NCI-H2029 treated with DMSO at 0.1 percent for 48 hours (cell line): ENCODE results near the gene ADAM33.

Experiments used
- DNase-seq: peaks from one replicate; lab custom pipeline; 2025; lab: John Stamatoyannopoulos, UW

Gene ADAM33, protein sequence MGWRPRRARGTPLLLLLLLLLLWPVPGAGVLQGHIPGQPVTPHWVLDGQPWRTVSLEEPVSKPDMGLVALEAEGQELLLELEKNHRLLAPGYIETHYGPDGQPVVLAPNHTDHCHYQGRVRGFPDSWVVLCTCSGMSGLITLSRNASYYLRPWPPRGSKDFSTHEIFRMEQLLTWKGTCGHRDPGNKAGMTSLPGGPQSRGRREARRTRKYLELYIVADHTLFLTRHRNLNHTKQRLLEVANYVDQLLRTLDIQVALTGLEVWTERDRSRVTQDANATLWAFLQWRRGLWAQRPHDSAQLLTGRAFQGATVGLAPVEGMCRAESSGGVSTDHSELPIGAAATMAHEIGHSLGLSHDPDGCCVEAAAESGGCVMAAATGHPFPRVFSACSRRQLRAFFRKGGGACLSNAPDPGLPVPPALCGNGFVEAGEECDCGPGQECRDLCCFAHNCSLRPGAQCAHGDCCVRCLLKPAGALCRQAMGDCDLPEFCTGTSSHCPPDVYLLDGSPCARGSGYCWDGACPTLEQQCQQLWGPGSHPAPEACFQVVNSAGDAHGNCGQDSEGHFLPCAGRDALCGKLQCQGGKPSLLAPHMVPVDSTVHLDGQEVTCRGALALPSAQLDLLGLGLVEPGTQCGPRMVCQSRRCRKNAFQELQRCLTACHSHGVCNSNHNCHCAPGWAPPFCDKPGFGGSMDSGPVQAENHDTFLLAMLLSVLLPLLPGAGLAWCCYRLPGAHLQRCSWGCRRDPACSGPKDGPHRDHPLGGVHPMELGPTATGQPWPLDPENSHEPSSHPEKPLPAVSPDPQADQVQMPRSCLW

DNA sequence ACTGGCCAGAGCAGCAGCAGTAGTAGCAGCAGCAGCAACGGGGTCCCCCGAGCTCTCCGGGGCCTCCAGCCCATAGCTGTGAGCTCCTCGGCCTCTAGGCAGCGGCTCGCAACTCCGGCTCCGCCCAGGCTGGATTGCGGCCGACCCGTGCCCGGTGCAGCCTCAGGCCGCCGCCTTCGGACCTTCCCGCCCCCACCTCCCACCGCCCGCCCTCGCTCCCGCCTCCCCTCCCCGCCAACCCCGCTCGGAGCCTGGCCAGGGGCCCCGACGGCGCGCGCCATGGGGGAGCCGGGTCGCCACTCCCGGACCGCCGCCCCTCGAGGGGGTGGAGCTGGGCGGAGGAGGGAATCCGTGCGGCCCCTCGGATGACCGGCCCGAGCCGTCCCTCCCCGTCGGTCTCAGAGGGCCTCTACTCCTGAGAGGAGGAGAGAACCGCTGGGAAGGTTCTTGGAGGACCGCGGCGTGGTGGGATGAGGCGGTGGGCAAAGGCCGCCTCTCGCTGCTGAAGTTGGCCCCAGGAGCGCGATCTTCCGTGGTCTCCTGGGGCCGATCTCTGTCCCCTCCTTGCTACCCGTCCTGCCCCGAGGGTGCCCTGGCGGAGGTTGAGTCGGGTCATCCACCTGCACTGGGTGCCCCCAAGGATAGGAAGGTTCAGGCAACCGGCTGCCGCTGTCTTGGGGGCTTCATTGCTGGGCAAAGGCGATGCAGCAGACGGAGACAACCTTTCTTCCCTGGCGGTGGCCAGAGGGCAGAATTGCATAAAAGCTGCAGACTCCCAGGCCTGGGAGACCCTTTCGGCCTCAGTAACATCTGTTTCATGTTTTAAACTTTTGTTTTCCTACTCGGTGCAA lies at the start of gene ADAM33:
ADAM33 (minus strand) TSS at position 80 of the 851 bp plus-strand sequence; CDS start at position 74, 6 bp downstream.
- no peak for DNase-seq

DNA sequence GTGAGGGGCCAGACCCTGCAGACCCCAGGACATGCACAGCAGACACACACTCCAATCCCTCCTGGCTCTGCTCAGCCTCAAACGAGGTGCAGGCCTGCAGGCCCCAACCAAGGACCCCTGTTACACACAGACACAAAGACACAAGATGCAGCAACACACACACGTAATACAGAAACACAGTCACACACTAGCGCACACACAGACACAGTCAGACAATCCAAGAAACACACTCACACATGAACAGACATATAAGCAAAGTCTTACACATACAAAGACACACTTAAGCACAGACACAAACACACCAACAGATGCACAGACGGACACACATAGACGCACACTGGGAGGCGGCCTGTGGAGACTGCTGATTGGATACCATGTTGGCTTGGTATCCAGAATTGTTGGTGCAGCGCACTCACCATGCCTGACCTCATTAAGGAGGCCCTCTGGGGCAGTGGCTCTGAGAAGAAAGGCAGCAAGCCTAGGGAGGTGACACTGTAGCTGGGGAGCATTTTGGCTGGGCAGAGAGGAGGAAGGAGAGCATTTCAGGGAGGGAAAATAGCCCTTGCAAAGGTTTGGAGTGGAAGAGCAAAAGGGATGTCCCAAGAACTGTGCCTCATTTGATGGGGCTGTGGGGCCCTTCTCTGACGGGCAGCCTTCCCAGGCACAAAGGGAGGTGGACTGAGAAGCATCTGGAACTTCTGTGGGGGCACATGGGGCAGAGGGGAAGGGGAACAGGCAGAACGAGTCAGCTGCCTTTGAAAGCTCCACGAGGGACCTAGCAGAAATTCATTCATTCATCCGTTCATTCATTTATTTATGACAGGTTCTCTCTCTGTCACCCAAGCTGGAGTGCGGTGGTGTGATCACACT lies 49.2 kb upstream of the ADAM33 start:
- DNase-seq: no peak

DNA sequence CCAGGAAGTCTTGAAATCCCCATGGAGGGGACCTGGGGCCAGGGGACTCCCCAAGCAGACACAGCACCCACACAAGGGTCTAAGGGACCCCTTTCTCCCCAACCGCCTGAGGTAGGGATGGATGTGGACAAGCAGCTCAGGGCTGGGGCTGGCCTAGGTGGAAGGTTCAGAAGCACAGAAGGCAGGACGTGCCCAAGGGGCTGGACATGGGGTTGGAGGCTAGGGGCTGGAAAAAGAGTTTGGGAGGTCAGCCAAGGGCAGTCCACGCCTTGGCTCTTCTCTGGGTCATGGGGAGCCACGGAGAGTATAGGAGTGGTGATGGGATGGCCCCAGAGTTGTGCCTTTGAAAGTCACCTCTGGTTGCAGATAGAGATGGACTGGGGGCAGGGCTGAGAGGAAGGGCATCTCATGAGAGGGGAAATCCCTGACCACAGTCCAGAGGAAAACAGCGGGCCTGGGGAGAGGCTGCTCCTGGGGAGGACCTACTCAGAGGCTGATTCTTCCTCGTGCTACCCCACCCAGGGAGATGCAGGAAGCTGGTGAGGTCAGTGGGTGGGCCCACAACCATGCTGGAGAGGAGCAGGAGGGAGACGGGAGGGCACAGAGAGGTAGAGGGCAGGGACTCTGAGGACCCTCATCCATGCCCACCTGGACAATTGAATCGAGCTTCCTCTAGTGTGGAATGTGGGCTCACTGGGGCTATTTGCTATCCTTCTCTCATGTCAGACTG lies 48.2 kb upstream of the ADAM33 start:
- DNase-seq: no peak

DNA sequence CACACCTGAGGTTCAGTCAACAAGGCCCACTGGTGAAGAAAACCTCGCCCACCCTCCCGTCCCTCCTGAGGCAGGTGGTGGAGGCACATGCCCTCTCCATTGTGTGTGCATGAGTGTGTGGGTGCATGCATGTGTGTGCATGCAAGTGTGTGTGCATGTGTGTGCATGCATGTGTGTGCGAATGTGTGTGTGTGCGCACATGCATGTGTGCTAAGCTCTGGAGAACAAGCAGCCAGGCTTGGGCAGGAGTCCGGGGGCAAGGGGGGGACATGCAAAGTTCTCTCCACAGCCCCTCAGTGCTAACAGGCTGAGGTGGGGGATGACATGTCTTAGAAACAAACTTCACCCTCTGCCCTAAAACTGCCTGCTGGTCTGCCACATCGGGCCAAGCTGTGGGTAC lies 47.6 kb upstream of the ADAM33 start:
- DNase-seq: no peak

DNA sequence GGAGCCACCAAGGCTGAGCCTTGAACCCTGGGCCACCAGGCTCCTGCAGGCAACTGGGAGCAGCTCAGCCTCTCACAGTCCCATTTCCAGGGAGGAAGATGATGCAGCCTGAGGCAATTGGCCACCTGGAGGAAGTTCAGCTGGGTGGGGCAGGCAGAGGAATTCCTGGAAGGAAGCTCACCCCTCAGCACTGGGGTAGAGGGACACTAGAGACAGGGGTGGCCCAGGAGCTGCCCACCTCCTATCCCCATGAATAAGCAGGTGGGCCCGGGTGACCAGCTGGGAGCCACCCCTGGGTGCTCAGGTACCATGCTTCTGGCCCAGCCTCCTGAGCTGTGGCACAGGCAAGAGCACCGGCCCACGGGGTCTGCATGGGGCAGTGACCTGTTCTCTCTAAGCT lies 47.1 kb upstream of the ADAM33 start:
- DNase-seq: no peak

DNA sequence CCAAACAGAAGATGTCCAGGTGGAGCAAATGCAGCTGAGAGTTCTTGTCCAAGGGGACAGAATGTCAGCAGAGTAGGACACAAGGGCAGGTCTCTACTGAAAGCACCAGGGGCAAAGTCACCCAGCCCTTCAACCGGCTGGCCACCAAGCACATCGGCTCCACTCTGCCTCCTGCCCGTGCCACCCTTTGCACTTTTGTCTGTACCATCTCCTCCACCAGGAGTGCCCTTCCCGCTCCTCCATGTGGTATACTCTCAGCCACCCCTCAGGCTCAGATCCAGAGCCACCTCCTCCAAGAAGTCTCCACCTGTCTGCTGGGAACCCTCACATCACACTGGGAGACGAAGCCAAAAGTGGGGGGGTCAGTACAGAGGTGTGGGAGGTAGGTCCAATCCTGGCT lies 46.5 kb upstream of the ADAM33 start:
- DNase-seq: no peak

DNA sequence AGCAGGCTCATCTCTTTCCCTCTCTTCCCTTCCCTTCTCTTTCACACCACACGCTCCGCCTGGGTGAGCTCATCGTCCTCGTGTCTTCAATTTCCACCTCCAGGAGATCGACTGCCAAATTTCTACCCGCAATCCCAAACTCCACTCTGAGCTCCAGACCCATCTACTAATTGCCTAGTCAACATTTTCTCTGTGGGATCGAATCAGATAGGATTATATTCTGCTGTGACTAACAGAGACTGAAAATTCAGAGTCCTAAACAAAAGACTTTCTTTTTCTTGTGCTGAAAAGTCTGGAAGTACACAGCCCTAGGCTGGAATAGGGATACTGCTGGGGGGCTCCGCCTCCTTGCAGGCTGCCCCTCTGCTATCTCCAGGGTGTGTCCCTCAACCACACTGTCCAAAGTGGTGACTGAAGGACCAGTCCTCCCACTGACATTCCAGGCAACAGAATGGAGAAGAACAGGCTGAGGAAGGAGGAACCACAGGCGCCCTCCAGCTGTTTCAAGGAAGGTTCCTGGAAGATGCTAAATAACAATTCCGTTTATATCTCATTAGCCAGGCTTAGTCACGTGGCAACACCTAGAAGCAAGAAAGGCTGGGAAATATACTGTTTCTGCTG lies 45.7 kb upstream of the ADAM33 start:
- DNase-seq: no peak

DNA sequence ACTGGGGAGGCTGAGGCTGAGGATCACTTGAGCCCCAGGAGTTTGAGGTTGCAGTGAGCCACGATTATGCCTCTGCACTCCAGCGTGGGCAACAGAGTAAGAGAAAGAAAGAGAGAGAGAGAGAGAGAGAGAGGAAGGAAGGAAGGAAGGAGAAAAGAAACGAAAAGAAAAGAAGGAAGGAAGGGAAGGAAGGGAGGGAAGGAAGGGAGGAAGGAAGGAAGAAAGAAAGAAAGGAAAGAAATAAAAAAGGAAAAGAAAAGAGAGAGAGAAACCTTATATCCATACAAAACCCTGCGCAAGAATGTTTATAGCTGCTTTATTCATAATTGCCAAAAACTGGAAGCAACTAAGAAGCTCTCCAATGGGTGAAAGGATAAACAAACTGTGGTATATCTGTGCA lies 42.5 kb upstream of the ADAM33 start:
- DNase-seq: no peak

DNA sequence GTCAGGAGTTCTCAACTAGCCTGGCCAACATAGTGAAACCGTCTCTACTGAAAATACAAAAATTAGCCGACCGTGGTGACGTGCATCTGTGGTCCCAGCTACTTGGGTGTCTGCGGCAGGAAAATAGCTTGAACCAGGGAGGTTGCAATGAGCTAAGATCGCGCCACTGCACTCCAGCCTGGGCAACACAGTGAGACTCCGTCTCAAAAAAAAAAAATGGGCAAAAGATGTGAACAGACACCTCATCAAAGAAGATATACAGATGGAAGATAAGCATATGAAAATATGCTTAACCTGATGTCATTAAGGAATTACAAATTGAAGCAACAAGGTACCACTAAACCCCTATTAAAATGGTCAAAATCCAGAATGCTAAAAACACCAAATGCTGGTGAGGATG lies 41.5 kb upstream of the ADAM33 start:
- DNase-seq: no peak

DNA sequence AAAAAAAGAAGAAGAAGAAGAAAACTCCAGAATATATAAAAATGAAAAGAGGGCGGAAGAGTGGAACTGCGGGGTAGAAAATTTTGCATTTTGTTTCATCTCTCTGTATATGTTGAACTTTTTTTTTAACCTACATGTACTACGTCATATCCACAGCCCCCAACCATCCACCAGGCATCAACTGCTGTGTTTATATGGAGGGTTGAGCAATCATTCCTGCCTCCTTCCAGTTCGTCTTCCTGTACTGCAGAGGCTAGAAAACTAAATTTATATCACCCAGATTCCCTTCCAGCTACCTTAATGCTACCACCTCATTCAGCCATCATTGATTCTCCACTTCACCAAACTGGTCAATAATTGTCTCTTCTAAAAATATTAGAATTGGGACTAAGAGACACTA lies 40.1 kb upstream of the ADAM33 start:
- no peak for DNase-seq

DNA sequence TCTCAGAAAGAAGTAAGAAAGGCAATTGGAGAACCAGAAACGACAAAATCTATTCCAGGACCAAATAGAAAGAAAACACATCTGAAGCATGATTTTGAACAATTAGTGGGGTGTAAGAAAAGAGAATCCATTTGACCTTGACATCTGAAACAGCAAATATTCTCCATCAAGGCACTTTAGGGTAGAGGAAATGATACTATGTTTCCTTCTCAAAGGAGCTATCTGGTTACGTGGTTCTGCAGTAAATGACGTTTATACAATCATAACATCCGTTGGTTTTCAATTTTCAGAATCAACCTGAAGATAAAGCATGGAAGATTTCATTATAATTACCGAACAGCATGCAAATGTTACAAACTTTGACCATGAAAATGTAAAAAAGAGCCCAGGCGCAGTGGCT lies 38.8 kb upstream of the ADAM33 start:
- DNase-seq: no peak

DNA sequence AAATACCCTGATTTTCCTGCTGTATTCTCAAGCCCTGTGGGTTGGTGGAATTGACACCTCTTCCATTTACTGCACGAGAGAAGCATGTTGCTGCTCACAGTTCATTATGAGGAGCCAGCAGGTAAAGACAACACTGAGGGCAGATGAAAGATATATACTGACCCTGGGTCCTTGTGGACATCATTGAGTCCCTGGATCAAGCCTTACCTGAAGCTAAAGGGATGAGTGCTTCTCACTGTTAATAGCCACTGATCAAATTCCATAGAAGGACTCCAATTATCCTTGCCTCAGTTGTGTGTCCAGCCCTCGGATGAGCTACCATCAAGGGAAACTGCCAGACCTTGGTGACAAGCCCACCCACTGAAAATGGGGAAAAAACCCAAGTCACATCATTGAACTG lies 38.3 kb upstream of the ADAM33 start:
- no peak for DNase-seq

DNA sequence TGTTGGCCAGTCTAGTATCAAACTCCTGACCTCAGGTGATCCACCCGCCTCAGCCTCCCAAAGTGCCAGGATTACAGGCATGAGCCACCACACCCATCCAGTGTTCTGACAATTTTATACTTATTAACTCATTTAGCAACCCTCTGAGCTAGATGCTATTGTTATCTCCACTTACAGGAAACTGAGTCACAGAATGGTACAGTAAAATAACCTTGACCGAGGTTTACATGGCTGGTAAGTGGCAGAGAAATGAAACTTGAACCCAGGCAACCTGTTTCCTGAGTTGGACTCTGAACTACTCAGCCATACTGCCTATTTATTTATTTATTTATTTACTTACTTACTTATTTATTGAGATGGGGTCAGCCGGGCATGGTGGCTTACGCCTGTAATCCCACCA lies 37.2 kb upstream of the ADAM33 start:
- no peak for DNase-seq

DNA sequence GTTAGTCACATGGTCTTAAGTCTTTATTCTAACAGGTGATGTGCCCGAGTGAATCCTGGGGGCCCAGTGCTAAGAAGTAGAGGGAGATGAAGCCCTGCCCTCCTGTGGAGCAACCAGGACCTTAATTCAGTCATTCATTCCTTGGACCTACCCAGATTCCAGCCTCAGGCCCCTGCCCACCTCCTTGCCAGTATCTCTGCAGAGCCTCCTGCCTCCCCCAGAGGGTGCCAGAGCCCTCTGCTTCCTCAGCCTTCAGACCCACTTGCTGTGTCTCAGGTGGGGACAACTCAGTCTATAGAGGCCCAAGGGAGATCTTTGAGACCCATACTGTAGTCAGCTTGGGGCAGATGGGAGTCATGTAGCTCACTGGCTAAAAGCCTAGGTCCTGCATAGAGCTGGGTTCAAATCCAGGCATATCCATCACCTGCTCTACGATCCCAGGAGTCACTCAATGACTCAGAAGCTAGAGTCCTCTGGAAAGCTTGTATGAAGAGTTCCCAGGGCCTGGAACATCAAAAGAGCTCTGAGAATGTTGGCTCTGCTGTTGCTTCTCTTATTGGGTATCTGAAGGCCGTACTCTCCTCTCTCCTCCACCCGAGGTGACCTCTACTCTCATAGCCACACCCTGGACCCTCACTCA lies 34.5 kb upstream of the ADAM33 start:
- DNase-seq: no peak

DNA sequence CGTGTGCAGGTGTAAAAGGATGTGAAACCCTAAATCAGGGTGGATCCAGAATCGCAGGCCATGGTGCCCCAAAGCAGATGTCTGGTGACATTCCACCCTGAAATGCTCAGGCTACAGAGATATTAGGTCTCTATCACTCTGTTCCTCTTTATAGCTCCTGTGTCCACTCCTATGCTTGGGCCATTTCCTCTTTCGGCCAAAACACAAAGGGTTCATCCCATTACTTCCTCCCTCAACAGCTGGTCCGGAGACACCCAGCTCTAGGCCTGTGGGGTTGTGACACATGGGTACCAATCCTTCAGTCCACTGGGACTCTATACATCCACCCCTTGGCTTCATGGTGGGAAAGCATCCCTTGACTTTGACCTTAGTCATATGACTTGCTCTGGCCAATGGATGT lies 32.3 kb upstream of the ADAM33 start:
- DNase-seq: no peak

DNA sequence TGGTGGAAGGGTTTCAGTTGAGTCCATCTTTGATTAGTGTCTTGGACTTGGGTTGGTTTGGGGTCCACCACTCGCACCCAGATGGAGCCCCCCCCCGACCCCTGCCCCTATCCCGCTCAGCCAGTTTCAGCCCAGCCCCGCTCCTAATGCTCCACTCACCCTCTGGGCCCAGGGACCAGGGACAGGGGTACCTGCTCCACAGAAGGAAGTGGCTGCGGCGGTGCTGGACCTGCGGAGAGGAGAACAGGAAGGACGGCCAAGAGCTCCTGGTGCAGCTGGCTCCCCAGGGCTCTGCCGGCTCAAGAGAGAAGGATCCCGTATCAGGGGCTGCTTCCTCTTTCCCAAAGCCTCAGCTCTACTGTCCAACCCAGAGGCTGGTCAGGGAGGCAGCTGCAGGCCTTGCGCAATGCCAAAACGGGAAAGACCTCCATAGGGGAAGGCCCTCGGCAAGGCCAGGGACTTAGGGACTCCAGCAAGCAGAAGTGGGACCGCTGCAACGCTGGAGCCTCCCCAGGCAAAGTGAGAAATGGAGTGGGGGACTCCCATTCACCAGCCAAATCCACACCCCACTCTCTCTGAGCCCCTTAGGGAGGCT lies 30.6 kb upstream of the ADAM33 start, which contains the start of gene SIGLEC1:
SIGLEC1 (minus strand) TSS at position 322 of the 595 bp plus-strand sequence. CDS start 5,472 bp downstream, outside the sequence.
- no peak for DNase-seq

DNA sequence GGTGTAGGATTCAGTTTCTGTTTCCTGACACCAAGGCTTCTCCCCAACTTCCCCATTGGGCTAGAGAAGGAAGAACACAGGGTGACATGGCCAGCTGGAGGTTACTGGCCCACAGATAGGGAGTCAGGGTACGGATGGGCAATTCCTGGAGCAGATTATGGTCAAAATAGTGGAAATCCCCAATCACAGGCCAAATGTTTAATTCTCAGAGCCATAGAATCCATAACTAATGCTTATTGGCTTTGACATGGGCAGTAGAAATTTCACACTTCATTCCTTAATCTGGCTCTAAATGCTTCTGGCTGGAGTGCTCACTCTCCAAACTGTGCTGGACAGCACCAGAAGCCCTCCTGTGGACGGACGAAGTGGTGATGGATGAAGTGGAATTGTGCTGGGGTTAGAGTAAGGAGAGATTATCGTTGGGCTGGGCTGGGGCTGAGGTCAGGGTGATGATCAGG lies 29.7 kb upstream of the ADAM33 start:
- no peak for DNase-seq

DNA sequence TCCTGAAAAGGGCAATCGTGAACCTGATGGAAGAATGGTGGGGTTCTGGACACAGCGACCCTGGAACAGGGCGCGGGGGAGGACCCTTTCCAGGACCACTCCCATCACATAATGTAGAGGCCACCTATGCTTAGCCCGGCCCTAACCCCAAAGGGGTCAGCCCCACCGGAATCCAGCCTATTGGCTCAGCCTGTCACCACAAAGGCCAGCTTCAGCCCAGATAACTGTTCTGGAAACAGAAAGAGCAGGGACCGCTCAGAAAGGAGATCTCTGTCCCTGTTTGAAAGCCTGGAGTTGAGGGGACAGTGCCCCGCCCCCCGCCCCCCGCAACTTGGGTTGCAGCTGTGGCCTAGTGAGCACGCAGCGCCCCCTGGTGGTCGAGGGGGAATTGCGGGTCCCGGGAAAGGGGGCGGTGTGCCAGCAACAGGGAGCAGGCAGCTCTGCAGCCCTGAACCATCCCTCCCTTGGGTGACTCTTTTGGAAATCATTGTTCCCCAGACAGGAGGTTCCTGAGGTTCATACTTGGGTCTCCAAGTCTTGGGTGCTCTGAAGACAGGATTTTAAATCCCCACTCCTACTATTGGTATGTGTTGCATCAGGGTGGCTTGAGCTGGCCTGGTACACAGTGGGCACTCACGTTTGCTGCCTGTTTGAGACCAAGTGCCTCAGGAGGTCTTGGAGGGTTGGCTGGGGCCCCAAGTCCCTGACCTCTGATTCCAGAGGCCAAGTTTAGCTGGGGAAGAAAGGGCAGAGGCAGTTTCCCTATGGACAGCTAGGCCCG lies 29.1 kb upstream of the ADAM33 start:
- DNase-seq: no peak
